Measurements from ENCODE around the gene PLCXD1.

The PLCXD1 gene

DNA sequence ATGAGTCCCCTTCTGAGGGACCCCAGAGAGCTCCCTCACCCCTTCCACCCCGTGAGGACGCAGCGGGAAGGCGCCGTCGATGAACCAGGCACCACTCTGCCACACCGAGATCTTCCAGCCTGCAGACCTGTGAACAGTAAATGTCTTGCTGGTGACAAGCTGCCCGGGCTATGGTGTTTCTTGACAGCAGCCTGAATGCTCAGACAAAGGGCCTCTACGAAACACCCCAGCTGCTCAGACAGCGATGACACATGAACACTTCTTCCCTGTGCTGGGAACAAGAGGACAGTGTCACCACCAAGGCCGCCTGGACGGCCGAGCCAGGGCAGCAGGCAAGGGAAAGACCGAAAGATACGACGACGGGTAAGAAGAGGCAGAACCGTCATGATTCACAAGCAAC, 68.0 kb downstream of the PLCXD1 start:
- no peak overlapping the region for H3K4me3 ChIP-seq (ENCODE audit: low read depth, low read length, poor library complexity, severe bottlenecking)
- H3K36me3 ChIP-seq (ENCODE audit: insufficient read depth, low read length): peaks cover 91% of the 10 kb centered on the region
- H3K9me2 ChIP-seq (ENCODE audit: low read depth, low read length): no peaks in the 10 kb centered on the region

DNA sequence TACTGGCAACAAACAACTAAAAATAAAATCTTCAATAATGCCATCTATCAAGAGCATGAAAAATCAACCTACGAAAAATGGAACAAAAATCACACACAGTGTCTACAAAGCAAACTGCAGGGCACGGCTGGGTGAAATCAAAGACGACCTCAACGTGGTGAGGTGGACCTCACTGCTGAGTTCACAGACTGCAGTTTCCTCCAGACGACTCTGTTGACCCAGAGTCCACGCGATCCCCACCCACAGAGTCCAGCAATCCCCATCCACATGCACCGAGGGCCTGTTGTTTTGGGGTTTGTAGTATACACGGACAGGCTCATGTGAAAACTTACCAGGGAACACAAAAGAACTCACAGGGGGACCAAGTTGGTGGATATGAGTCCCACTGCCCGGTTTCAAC, 68.5 kb downstream of the PLCXD1 start:
- Histone ChIP-seq H3K79me2 (ENCODE audit: insufficient read depth, low read length) (peaks cover 14% of the 10 kb centered on the region), H3K9ac (ENCODE audit: low read length) (no peak overlapping the region), H3K27ac (ENCODE audit: low read depth, low read length, poor library complexity, severe bottlenecking) (no peak overlapping the region), H3K27me3 (ENCODE audit: insufficient read depth, low read length) (no peaks in the 10 kb centered on the region), H4K20me1 (ENCODE audit: insufficient read depth, low read length) (no peaks in the 10 kb centered on the region), H3F3A (ENCODE audit: insufficient read depth, low read length) (no peaks in the 10 kb centered on the region), H3K4me2 (ENCODE audit: low read length) (no peak overlapping the region), H2AFZ (ENCODE audit: low read length) (no peak overlapping the region), H3K4me3 (ENCODE audit: low read depth, low read length, poor library complexity, severe bottlenecking) (no peak overlapping the region), H3K9me2 (ENCODE audit: low read depth, low read length) (no peaks in the 10 kb centered on the region), H3K4me1 (ENCODE audit: insufficient read depth, low read length, severe bottlenecking) (peaks cover 4% of the 10 kb centered on the region), H3K9me3 (ENCODE audit: low read length) (no peaks in the 10 kb centered on the region), H3K36me3 (ENCODE audit: insufficient read depth, low read length) (peaks cover 91% of the 10 kb centered on the region)
- TF ChIP-seq, protein P1, sequence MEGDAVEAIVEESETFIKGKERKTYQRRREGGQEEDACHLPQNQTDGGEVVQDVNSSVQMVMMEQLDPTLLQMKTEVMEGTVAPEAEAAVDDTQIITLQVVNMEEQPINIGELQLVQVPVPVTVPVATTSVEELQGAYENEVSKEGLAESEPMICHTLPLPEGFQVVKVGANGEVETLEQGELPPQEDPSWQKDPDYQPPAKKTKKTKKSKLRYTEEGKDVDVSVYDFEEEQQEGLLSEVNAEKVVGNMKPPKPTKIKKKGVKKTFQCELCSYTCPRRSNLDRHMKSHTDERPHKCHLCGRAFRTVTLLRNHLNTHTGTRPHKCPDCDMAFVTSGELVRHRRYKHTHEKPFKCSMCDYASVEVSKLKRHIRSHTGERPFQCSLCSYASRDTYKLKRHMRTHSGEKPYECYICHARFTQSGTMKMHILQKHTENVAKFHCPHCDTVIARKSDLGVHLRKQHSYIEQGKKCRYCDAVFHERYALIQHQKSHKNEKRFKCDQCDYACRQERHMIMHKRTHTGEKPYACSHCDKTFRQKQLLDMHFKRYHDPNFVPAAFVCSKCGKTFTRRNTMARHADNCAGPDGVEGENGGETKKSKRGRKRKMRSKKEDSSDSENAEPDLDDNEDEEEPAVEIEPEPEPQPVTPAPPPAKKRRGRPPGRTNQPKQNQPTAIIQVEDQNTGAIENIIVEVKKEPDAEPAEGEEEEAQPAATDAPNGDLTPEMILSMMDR (IDR thresholded peaks at IDR 0.05; ENCODE audit: low read length): no peak
- TF ChIP-seq EZH2 (IDR thresholded peaks at IDR 0.05; ENCODE audit: borderline replicate concordance, low read length): no peak

More for the DNA sequence above, 68.0 kb downstream of the PLCXD1 start:
- Histone ChIP-seq H3K4me2 (ENCODE audit: low read length) (no peak overlapping the region), H3K79me2 (ENCODE audit: insufficient read depth, low read length) (peaks cover 10% of the 10 kb centered on the region; the same call in 1 of the 2 replicates), H4K20me1 (ENCODE audit: insufficient read depth, low read length) (no peaks in the 10 kb centered on the region), H3K27ac (ENCODE audit: low read depth, low read length, poor library complexity, severe bottlenecking) (no peak overlapping the region), H3K9ac (ENCODE audit: low read length) (no peak overlapping the region), H3F3A (ENCODE audit: insufficient read depth, low read length) (no peaks in the 10 kb centered on the region), H3K27me3 (ENCODE audit: insufficient read depth, low read length) (no peaks in the 10 kb centered on the region), H3K4me1 (ENCODE audit: insufficient read depth, low read length, severe bottlenecking) (no peaks in the 10 kb centered on the region), H2AFZ (ENCODE audit: low read length) (no peak overlapping the region), H3K9me3 (ENCODE audit: low read length) (no peaks in the 10 kb centered on the region)
- no peak for TF ChIP-seq EZH2 (IDR thresholded peaks at IDR 0.05; ENCODE audit: borderline replicate concordance, low read length)

GRCh38 chrX:350148-350533, 69.0 kb downstream of the PLCXD1 start:
- Histone ChIP-seq H3K9ac (ENCODE audit: low read length) (no peak overlapping the region), H3K27me3 (ENCODE audit: insufficient read depth, low read length) (no peaks in the 10 kb centered on the region), H2AFZ (ENCODE audit: low read length) (no peak overlapping the region), H3K9me3 (ENCODE audit: low read length) (no peaks in the 10 kb centered on the region), H3K27ac (ENCODE audit: low read depth, low read length, poor library complexity, severe bottlenecking) (no peak overlapping the region), H3K36me3 (ENCODE audit: insufficient read depth, low read length) (peaks cover 88% of the 10 kb centered on the region), H3K4me2 (ENCODE audit: low read length) (no peak overlapping the region), H3K4me1 (ENCODE audit: insufficient read depth, low read length, severe bottlenecking) (peaks cover 8% of the 10 kb centered on the region), H3K9me2 (ENCODE audit: low read depth, low read length) (no peaks in the 10 kb centered on the region), H3K4me3 (ENCODE audit: low read depth, low read length, poor library complexity, severe bottlenecking) (no peak overlapping the region), H3F3A (ENCODE audit: insufficient read depth, low read length) (no peaks in the 10 kb centered on the region), H4K20me1 (ENCODE audit: insufficient read depth, low read length) (no peaks in the 10 kb centered on the region), H3K79me2 (ENCODE audit: insufficient read depth, low read length) (peaks cover 14% of the 10 kb centered on the region)
- TF ChIP-seq EZH2 (IDR thresholded peaks at IDR 0.05; ENCODE audit: borderline replicate concordance, low read length): no peak
- TF ChIP-seq, protein P1 (IDR thresholded peaks at IDR 0.05; ENCODE audit: low read length): no peak
